ENCODE measurements around the gene GALNT11. TPM values are rescaled to one million over a fixed set of nuclear protein-coding genes. Genes with fewer than 3 reads are reported as not detected.

Gene GALNT11
- total and polyA plus RNA-seq, 9 of the 15 experiments (the other 6 are each of a cell fraction or from before 2014, with no cell fraction given), result 8.2 to 59.5 (median 36.5) TPM

GRCh38 chr7:152074673-152075072 lies 49.2 kb downstream of the GALNT11 start:
- Histone ChIP-seq H3K9me1 (ENCODE audit: control insufficient read depth, insufficient read depth, low read length) (no peaks in the 10 kb centered on the region), H4K20me1 (replicated peaks; ENCODE audit: control insufficient read depth, insufficient read depth, low read length) (peaks cover 5% of the 10 kb centered on the region; the same call in 1 of the 2 replicates), H3K4me2 (ENCODE audit: insufficient read depth, low read length) (no peak overlapping the region), H3K9ac (ENCODE audit: insufficient read depth in 1 of 2, low read depth in 2 of 2, low read length in 2 of 2) (0 out of 4 replicates have a peak overlapping the region, but pooled peaks of 1 of the 2 experiments have one; percentile 31), H3K79me2 (ENCODE audit: control insufficient read depth, insufficient read depth, low read length) (peaks cover 4% of the 10 kb centered on the region; the same call in 1 of the 3 replicates), H3K4me1 (replicated peaks in 1 of 2; ENCODE audit: control insufficient read depth in 2 of 2, insufficient read depth in 2 of 2, low read length in 2 of 2) (no peaks in the 10 kb centered on the region; a peak in 1 of 5 replicates), H3K27ac (ENCODE audit: extremely low read depth, low read depth, low read length) (no peak overlapping the region), H3K4me3 (no peak overlapping the region), H3K36me3 (ENCODE audit: control insufficient read depth, insufficient read depth, low read length) (no peaks in the 10 kb centered on the region), H3K9me3 (replicated peaks; ENCODE audit: control insufficient read depth, insufficient read depth, low read depth, low read length) (no peaks in the 10 kb centered on the region), H3K27me3 (ENCODE audit: control insufficient read depth in 2 of 2, insufficient read depth in 2 of 2, low read length in 2 of 2) (no peaks in the 10 kb centered on the region), H2AFZ (ENCODE audit: low read depth, low read length) (no peak overlapping the region)
- BruUV-seq (replicated peaks), result no TSS peak
- FAIRE-seq, result no peak
- POLR2A ChIA-PET, result interaction anchor here (0.5 to 0.8 kb wide), 3 partner anchors 25 to 429 kb away, joined by 3 to 4 read pairs (median 3); no protein-coding TSS in a partner anchor
- CTCF ChIA-PET (ENCODE audit: low intra/inter-chr PET ratio), result no interaction called here
- ATAC-seq, result no peak
- intact Hi-C loops (cut with micrococcal nuclease) (no loop called here), in situ Hi-C loops (cut with MboI) (no loop called here)
- TF ChIP-seq ZNF395 (CRISPR knock-in tag; IDR thresholded peaks at IDR 0.05) (no peak), MYC (IDR thresholded peaks at IDR 0.05; ENCODE audit: low read depth, low read length) (no peak), MYC (CRISPR knock-in tag; IDR thresholded peaks at IDR 0.05; ENCODE audit: borderline replicate concordance, low read depth) (no peak), GTF2F1 (IDR thresholded peaks at IDR 0.05; ENCODE audit: low read depth, low read length) (no peak), PRMT5 (CRISPR knock-in tag; IDR thresholded peaks at IDR 0.05) (no peak), MTA1 (IDR thresholded peaks at IDR 0.05; ENCODE audit: borderline replicate concordance) (no peak), SRSF7 (optimal IDR thresholded peaks at IDR 0.05; ENCODE audit: low read depth, low read length) (no peak), PPARD (CRISPR knock-in tag; IDR thresholded peaks at IDR 0.05) (no peak), ELF1 (tag; IDR thresholded peaks at IDR 0.05) (no peak), ZNF23 (CRISPR knock-in tag; IDR thresholded peaks at IDR 0.05) (no peak), ZC3H4 (CRISPR knock-in tag; IDR thresholded peaks at IDR 0.05; ENCODE audit: borderline replicate concordance) (no peak), SMARCC2 (IDR thresholded peaks at IDR 0.05; ENCODE audit: low read depth) (no peak), HEY1 (CRISPR knock-in tag; IDR thresholded peaks at IDR 0.05; ENCODE audit: borderline replicate concordance) (no peak), MCM7 (IDR thresholded peaks at IDR 0.05) (no peak), IFI16 (CRISPR knock-in tag; IDR thresholded peaks at IDR 0.05) (no peak), MITF (IDR thresholded peaks at IDR 0.05) (no peak), SETDB1 (IDR thresholded peaks at IDR 0.05; ENCODE audit: low read length) (no peak)
- TF ChIP-seq, protein P1, sequence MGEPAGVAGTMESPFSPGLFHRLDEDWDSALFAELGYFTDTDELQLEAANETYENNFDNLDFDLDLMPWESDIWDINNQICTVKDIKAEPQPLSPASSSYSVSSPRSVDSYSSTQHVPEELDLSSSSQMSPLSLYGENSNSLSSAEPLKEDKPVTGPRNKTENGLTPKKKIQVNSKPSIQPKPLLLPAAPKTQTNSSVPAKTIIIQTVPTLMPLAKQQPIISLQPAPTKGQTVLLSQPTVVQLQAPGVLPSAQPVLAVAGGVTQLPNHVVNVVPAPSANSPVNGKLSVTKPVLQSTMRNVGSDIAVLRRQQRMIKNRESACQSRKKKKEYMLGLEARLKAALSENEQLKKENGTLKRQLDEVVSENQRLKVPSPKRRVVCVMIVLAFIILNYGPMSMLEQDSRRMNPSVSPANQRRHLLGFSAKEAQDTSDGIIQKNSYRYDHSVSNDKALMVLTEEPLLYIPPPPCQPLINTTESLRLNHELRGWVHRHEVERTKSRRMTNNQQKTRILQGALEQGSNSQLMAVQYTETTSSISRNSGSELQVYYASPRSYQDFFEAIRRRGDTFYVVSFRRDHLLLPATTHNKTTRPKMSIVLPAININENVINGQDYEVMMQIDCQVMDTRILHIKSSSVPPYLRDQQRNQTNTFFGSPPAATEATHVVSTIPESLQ (CRISPR knock-in tag; IDR thresholded peaks at IDR 0.05), result no peak
- no peak for DNase-seq (ENCODE audit: extremely low read depth in 1 of 4, low spot score in 3 of 4)
- 31% methylated on average over 2 of the region's 2 CpGs for WGBS (ENCODE audit: insufficient coverage, low coverage, missing lambda C conversion rate)
